ENCODE measurements around the gene TBX15. TPM values are rescaled to one million over a fixed set of nuclear protein-coding genes. Genes with fewer than 3 reads are reported as not detected.

TBX15 gene
- total RNA-seq, 1 experiment from 2014 or later: 0.32 TPM

- Histone ChIP-seq H3K4me1 (ENCODE audit: insufficient read depth, low read length, poor library complexity, severe bottlenecking) (no peaks in the 10 kb centered on the region), H3K27me3 (replicated peaks; ENCODE audit: insufficient read depth, low read depth, low read length, poor library complexity) (peaks cover 40% of the 10 kb centered on the region), H3K9me3 (ENCODE audit: low read depth, low read length, poor library complexity, severe bottlenecking) (no peaks in the 10 kb centered on the region), H3K27ac (ENCODE audit: low read depth, low read length, poor library complexity, severe bottlenecking) (no peak overlapping the region), H3K36me3 (ENCODE audit: insufficient read depth, low read length, poor library complexity, severe bottlenecking) (no peaks in the 10 kb centered on the region), H3K4me3 (ENCODE audit: low read depth, low read length, poor library complexity, severe bottlenecking) (no peak overlapping the region)
- CTCF ChIA-PET: no interaction called here
- intact Hi-C loops (cut with micrococcal nuclease; ENCODE audit: unreplicated experiment): loop anchor here (5.0 kb wide), 2 partner anchors 699 to 784 kb away; no protein-coding TSS in a partner anchor
- no TSS peak for BruUV-seq (replicated peaks)
- TF ChIP-seq EZH2 (IDR thresholded peaks at IDR 0.05; ENCODE audit: borderline replicate concordance, low read depth, low read length, poor library complexity, severe bottlenecking) (no peak), CTCF (conservative IDR thresholded peaks at IDR 0.05; ENCODE audit: low read depth, low read length) (no peak)
- POLR2A ChIA-PET (ENCODE audit: low non-redundant PET): no interaction called here
- DNase-seq (ENCODE audit: low spot score): no peak
These were observed 17.7 kb upstream of the TBX15 start for GRCh38 chr1:119005724-119006405.

- Histone ChIP-seq H3K27me3 (replicated peaks; ENCODE audit: insufficient read depth, low read depth, low read length, poor library complexity) (peaks cover 49% of the 10 kb centered on the region), H3K4me1 (ENCODE audit: insufficient read depth, low read length, poor library complexity, severe bottlenecking) (no peaks in the 10 kb centered on the region), H3K36me3 (ENCODE audit: insufficient read depth, low read length, poor library complexity, severe bottlenecking) (no peaks in the 10 kb centered on the region), H3K9me3 (ENCODE audit: low read depth, low read length, poor library complexity, severe bottlenecking) (no peaks in the 10 kb centered on the region), H3K4me3 (ENCODE audit: low read depth, low read length, poor library complexity, severe bottlenecking) (no peak overlapping the region), H3K27ac (ENCODE audit: low read depth, low read length, poor library complexity, severe bottlenecking) (no peak overlapping the region)
- CTCF ChIA-PET: no interaction called here
- no peak for DNase-seq (ENCODE audit: low spot score)
- POLR2A ChIA-PET (ENCODE audit: low non-redundant PET): no interaction called here
- BruUV-seq (replicated peaks): no TSS peak
- TF ChIP-seq CTCF (conservative IDR thresholded peaks at IDR 0.05; ENCODE audit: low read depth, low read length) (no peak), EZH2 (IDR thresholded peaks at IDR 0.05; ENCODE audit: borderline replicate concordance, low read depth, low read length, poor library complexity, severe bottlenecking) (no peak)
- intact Hi-C loops (cut with micrococcal nuclease; ENCODE audit: unreplicated experiment): loop anchor here (5.0 kb wide), 2 partner anchors 697 to 782 kb away; no protein-coding TSS in a partner anchor
These were observed 16.6 kb upstream of the TBX15 start for GRCh38 chr1:119004781-119005180.

- peaks cover 49% of the 10 kb centered on the region for H3K27me3 ChIP-seq (replicated peaks; ENCODE audit: insufficient read depth, low read depth, low read length, poor library complexity)
- no peak overlapping the region for H3K4me3 ChIP-seq (ENCODE audit: low read depth, low read length, poor library complexity, severe bottlenecking)
- no peaks in the 10 kb centered on the region for H3K36me3 ChIP-seq (ENCODE audit: insufficient read depth, low read length, poor library complexity, severe bottlenecking)
- TF ChIP-seq CTCF (conservative IDR thresholded peaks at IDR 0.05; ENCODE audit: low read depth, low read length) (no peak), EZH2 (IDR thresholded peaks at IDR 0.05; ENCODE audit: borderline replicate concordance, low read depth, low read length, poor library complexity, severe bottlenecking) (no peak)
- H3K4me1 ChIP-seq (ENCODE audit: insufficient read depth, low read length, poor library complexity, severe bottlenecking): no peaks in the 10 kb centered on the region
- no peaks in the 10 kb centered on the region for H3K9me3 ChIP-seq (ENCODE audit: low read depth, low read length, poor library complexity, severe bottlenecking)
- ChIA-PET CTCF (no interaction called here), POLR2A (ENCODE audit: low non-redundant PET) (no interaction called here)
- DNase-seq (ENCODE audit: low spot score): no peak
- intact Hi-C loops (cut with micrococcal nuclease; ENCODE audit: unreplicated experiment): no loop called here
- no peak overlapping the region for H3K27ac ChIP-seq (ENCODE audit: low read depth, low read length, poor library complexity, severe bottlenecking)
- no TSS peak for BruUV-seq (replicated peaks)
These were observed 16.0 kb upstream of the TBX15 start for GRCh38 chr1:119004129-119004527.

Data from A673 (cell line).